Esophagus muscularis mucosa (tissue), 4 donors: ENCODE measurements around the gene ACTR1A. TPM values are rescaled to one million over a fixed set of nuclear protein-coding genes. Genes with fewer than 3 reads are reported as not detected.

Source experiments
- DNase-seq: peaks from one replicate; pipeline ENCODE4 v3.0.0-alpha.2; 2017; ENCODE audit errors: extremely low spot score
- H3K27ac ChIP-seq, 4 donors: fragments of 200-600 bp; sonication (generic); replicated peaks in 1 of 4; 1 replicate in 3 of 4; 2 replicates in 1 of 4; pipeline ENCODE4 v1.5.1; 2016 to 2019; ENCODE audit warnings: mild to moderate bottlenecking in 1 of 4
- H3K27me3 ChIP-seq, 4 donors: fragments of 200-600 bp; sonication (generic); one replicate each; pipeline versions ENCODE4 v1.5.1 to v1.6.0; 2016 to 2019
- H3K36me3 ChIP-seq, 4 donors: fragments of 200-600 bp; sonication (generic); one replicate each; pipeline ENCODE4 v1.5.1; 2016 to 2019
- H3K4me1 ChIP-seq, 4 donors: fragments of 200-600 bp; sonication (generic); one replicate each; pipeline ENCODE4 v1.5.1; 2016 to 2019
- H3K4me3 ChIP-seq, 4 donors: fragments of 200-600 bp; sonication (generic); 1 replicate in 2 of 4; 2 replicates in 2 of 4; pipeline ENCODE4 v1.5.1; 2016 to 2019; ENCODE audit warnings: mild to moderate bottlenecking in 4 of 4, moderate library complexity in 1 of 4
- H3K9me3 ChIP-seq, 4 donors: fragments of 200-600 bp; sonication (generic); 1 replicate in 3 of 4; 2 replicates in 1 of 4; pipeline ENCODE4 v1.5.1; 2016 to 2019
- EP300 ChIP-seq: sonication (generic); formaldehyde crosslinking; IDR thresholded peaks from one replicate; pipeline ENCODE4 v1.6.1; 2017; ENCODE audit warnings: antibody characterized with exemption
- POLR2A ChIP-seq: fragments of 450-650 bp; IDR thresholded peaks from one replicate; pipeline ENCODE4 v1.6.1; 2017; ENCODE audit warnings: antibody characterized with exemption, moderate library complexity, mild to moderate bottlenecking, low read depth
- POLR2AphosphoS5 ChIP-seq, 2 donors: sonication (generic); formaldehyde crosslinking; IDR thresholded peaks; one replicate each; pipeline ENCODE4 v1.6.1; 2017; ENCODE audit warnings: antibody characterized with exemption in 2 of 2
- WGBS: methylation state at CpG from one replicate; pipeline ENCODE4 v1.1.5; 2018; 5-methylcytosine and 5-hydroxymethylcytosine counted together
- intact Hi-C: fragments of 100-400 bp; cut with DNase I; formaldehyde crosslinking; loops from one replicate; pipeline ENCODE4 v1.15.1; 2023
- total RNA-seq, 4 donors: library from RNA; depleted of rRNA; stranded (reverse); fragments of >200 nt; gene quantifications; one replicate each; pipeline versions ENCODE4 v1.1.0 to v1.2.1, GENCODE V29; 2016
- TF ChIP-seq, protein P1 (sequence below), 3 experiments: fragments of 200-600 bp in 2 of 3; fragments of 450-650 bp in 1 of 3; sonication (generic) in 2 of 3; IDR thresholded peaks; one replicate each; pipeline ENCODE4 v1.5.1; 2017 to 2019; ENCODE audit warnings: antibody characterized with exemption in 3 of 3, mild to moderate bottlenecking in 2 of 3, moderate library complexity in 1 of 3

The ACTR1A gene
- total RNA-seq, 4 donors from 2014 or later = 164 to 283 (median 229) TPM

DNA sequence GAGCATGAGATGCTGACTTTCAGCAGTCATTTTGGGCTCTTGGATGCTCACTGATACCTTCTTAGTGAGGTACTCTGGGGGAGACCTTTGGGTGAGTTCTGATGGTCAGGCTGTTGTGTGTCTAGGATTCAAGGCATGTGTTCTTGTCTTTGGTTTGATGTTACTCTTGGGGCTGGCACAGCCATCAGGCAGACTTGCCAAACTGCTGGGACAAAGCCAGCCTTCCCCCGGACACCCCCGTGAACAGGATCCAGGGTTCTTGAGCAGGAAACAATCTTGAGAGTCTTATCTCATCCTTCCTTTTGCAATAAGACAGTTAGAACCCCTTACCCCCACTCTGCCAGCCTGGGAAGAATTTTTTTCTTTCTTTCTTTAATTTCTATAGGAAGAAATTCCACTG lies 43.5 kb upstream of the ACTR1A start:
- no peak for DNase-seq
- Histone ChIP-seq H3K36me3 (peaks cover 5 to 14% (median 11%) of the 10 kb centered on the region in 4 donors), H3K4me3 (no peak overlapping the region), H3K27ac (no peak overlapping the region), H3K27me3 (no peaks in the 10 kb centered on the region), H3K9me3 (no peaks in the 10 kb centered on the region), H3K4me1 (peaks cover 4 to 16% (median 13%) of the 10 kb centered on the region in 4 donors)
- 20% methylated on average over 2 of the region's 2 CpGs for WGBS
- intact Hi-C loops = no loop called here
- TF ChIP-seq EP300 (no peak), POLR2AphosphoS5 (IDR thresholded peaks at IDR 0.05) (no peak), POLR2A (no peak)
- TF ChIP-seq, protein P1, sequence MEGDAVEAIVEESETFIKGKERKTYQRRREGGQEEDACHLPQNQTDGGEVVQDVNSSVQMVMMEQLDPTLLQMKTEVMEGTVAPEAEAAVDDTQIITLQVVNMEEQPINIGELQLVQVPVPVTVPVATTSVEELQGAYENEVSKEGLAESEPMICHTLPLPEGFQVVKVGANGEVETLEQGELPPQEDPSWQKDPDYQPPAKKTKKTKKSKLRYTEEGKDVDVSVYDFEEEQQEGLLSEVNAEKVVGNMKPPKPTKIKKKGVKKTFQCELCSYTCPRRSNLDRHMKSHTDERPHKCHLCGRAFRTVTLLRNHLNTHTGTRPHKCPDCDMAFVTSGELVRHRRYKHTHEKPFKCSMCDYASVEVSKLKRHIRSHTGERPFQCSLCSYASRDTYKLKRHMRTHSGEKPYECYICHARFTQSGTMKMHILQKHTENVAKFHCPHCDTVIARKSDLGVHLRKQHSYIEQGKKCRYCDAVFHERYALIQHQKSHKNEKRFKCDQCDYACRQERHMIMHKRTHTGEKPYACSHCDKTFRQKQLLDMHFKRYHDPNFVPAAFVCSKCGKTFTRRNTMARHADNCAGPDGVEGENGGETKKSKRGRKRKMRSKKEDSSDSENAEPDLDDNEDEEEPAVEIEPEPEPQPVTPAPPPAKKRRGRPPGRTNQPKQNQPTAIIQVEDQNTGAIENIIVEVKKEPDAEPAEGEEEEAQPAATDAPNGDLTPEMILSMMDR (IDR thresholded peaks at IDR 0.05) = no peak

GRCh38 chr10:102545265-102545871 lies 42.9 kb upstream of the ACTR1A start:
- H3K27ac ChIP-seq = no peak overlapping the region
- no peak for DNase-seq
- intact Hi-C loops = no loop called here
- H3K9me3 ChIP-seq = no peaks in the 10 kb centered on the region
- TF ChIP-seq, protein P1 (IDR thresholded peaks at IDR 0.05) = no peak
- TF ChIP-seq POLR2A (no peak), POLR2AphosphoS5 (IDR thresholded peaks at IDR 0.05) (no peak), EP300 (no peak)
- H3K4me3 ChIP-seq = no peak overlapping the region
- H3K27me3 ChIP-seq = no peaks in the 10 kb centered on the region
- 90% methylated on average over 7 of the region's 7 CpGs for WGBS
- H3K4me1 ChIP-seq = peaks cover 4 to 16% (median 13%) of the 10 kb centered on the region in 4 donors
- peaks cover 3 to 8% (median 5%) of the 10 kb centered on the region in 4 donors for H3K36me3 ChIP-seq

DNA sequence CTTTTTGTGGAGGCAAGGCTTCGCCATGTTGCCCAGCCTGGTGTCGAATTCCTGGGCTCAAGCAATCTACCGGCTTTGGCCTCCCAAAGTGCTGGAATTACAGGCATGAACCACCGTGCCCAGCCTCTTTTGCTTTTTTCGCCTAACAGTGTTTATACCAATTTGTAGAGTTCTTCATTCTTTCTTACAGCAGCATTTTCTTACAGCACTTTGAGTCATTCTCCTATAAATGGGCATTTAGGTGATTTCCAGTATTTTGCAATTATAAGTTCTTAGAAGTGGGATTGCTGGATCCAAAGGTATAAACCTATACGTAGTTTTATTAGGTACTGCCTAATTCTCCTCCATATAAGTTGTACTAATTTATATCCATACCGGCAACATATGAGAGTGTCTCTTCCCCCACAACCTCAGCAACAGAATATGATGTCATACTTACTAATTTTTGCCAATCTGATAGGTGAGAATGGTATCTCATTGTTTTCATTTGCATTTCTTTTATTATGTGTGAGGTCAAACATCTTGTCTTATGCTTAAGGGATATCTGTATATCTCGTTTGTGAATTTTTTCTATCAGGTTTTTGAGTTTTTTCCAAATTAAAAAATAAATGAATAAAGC lies 40.4 kb upstream of the ACTR1A start:
- Histone ChIP-seq H3K27ac (no peak overlapping the region), H3K4me3 (no peak overlapping the region), H3K27me3 (no peaks in the 10 kb centered on the region), H3K4me1 (peaks cover 4 to 16% (median 13%) of the 10 kb centered on the region in 4 donors), H3K36me3 (no peaks in the 10 kb centered on the region), H3K9me3 (no peaks in the 10 kb centered on the region)
- 96% methylated on average over 8 of the region's 8 CpGs for WGBS
- intact Hi-C loops = no loop called here
- DNase-seq = no peak
- TF ChIP-seq POLR2AphosphoS5 (IDR thresholded peaks at IDR 0.05) (no peak), EP300 (no peak), POLR2A (no peak)
- TF ChIP-seq, protein P1 (IDR thresholded peaks at IDR 0.05) = no peak

- no peak for DNase-seq
- 84% methylated on average over 1 of the region's 1 CpG for WGBS
- intact Hi-C loops = no loop called here
These were observed 37.5 kb upstream of the ACTR1A start for GRCh38 chr10:102540023-102540422.

More at GRCh38 chr10:102540023-102540422, 37.5 kb upstream of the ACTR1A start:
- H3K27ac ChIP-seq = no peak overlapping the region
- H3K4me3 ChIP-seq = no peak overlapping the region
- no peak for TF ChIP-seq POLR2AphosphoS5 (IDR thresholded peaks at IDR 0.05)
- TF ChIP-seq, protein P1 (IDR thresholded peaks at IDR 0.05) = peak in 1 of 3 experiments; percentile 31
- peaks cover 0 to 2% (median 0%) of the 10 kb centered on the region in 4 donors for H3K36me3 ChIP-seq
- H3K27me3 ChIP-seq = no peaks in the 10 kb centered on the region
- H3K9me3 ChIP-seq = no peaks in the 10 kb centered on the region
- H3K4me1 ChIP-seq = no peaks in the 10 kb centered on the region
